Activated CD4-positive, alpha-beta memory T cell treated with anti-CD3 and anti-CD28 coated beads for 36 hours (primary cell): Measurements from ENCODE around the gene SLC18A2. TPM values are rescaled to one million over a fixed set of nuclear protein-coding genes. Genes with fewer than 3 reads are reported as not detected.
"Not testable (repeated sequence)": the region's sequence is repeated elsewhere in the genome, so short reads cannot be mapped to it uniquely, and the experiment has no call there.

Experiments
- CTCF ChIA-PET: fragments of 350-600 bp; sonication (Branson Sonifier 250); formaldehyde crosslinking; loops from one replicate; lab custom pipeline; 2021; ENCODE audit warnings: antibody characterized with exemption, inconsistent platforms; lab: Charles Lee
- POLR2A ChIA-PET: fragments of 350-600 bp; sonication (Branson Sonifier 250); formaldehyde crosslinking; loops from one replicate; lab custom pipeline; 2021; ENCODE audit warnings: antibody characterized with exemption; lab: Charles Lee
- DNase-seq: peaks from one replicate; pipeline ENCODE4 v3.0.0-alpha.2; 2020
- H3K27ac Mint-ChIP-seq: one replicate; pipeline ENCODE4 v1.8.0; 2021; ENCODE audit warnings: mixed read lengths
- H3K27me3 Mint-ChIP-seq: one replicate; pipeline ENCODE4 v1.8.0; 2021; ENCODE audit warnings: mixed read lengths
- H3K36me3 Mint-ChIP-seq: one replicate; pipeline ENCODE4 v1.8.0; 2021; ENCODE audit warnings: mixed read lengths
- H3K4me1 Mint-ChIP-seq: one replicate; pipeline ENCODE4 v1.8.0; 2021; ENCODE audit warnings: low read depth, mixed read lengths
- H3K4me3 Mint-ChIP-seq: one replicate; pipeline ENCODE4 v1.8.0; 2021; ENCODE audit warnings: mild to moderate bottlenecking, mixed read lengths
- H3K9me3 Mint-ChIP-seq: one replicate; pipeline ENCODE4 v1.8.0; 2021; ENCODE audit warnings: mixed read lengths
- intact Hi-C: fragments of 100-400 bp; cut with micrococcal nuclease; formaldehyde crosslinking; loops from one replicate; pipeline ENCODE4 v1.15.1; 2023
- total RNA-seq, 2 experiments: library from RNA; stranded (reverse); gene quantifications; one replicate each; pipeline ENCODE4 v1.2.3, GENCODE V29; 2021

The SLC18A2 gene
- total RNA-seq, 2 experiments from 2014 or later, result not detected

DNA sequence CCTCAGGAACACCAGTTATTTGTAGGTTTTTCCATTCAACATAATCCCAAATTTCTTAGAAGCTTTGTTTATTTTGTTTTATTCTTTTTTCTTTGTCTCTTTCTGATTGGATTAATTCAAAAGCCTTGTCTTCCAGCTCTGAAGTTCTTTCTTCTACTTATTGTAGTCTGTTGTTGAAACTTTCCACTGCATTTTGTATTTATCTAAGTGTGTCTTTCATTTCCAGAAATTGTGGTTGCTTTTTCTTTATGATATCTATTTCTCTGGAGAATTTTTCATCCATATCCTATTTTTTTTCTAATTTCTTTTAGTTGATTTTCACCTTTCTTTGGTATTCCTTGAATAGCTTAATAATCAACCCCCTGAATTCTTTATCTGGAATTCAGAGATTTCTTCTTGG is 58.5 kb downstream of the SLC18A2 start:
- Mint-ChIP-seq H3K27ac (no peak overlapping the region), H3K27me3 (no peaks in the 10 kb centered on the region), H3K9me3 (peaks cover 19% of the 10 kb centered on the region), H3K4me1 (no peaks in the 10 kb centered on the region), H3K36me3 (peaks cover 34% of the 10 kb centered on the region), H3K4me3 (no peak overlapping the region)
- POLR2A ChIA-PET, result no interaction called here
- no peak for DNase-seq
- intact Hi-C loops, result no loop called here
- CTCF ChIA-PET, result interaction anchor here (2.7 kb wide), 1 partner anchor 83 kb away, joined by 10 read pairs; no protein-coding TSS in a partner anchor

DNA sequence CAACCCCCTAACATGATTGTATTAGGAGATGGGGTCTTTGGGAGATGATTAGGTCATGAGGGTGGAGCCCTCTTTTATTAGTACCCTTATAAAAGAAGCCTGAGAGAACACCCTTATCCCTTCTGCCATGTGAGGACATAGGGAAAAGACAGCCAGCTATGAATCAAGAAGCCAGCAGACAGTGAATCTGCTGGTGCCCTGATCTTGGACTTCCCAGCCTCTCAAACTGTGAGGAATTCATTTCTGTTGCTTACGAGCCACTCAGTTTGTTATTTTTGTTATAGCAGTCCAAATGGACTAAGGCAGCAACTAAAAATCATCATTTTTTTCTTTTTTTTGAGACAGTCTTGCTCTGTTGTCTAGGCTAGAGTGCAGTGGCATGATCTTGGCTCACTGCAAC is 59.8 kb downstream of the SLC18A2 start:
- no peak for DNase-seq
- Mint-ChIP-seq H3K36me3 (peaks cover 36% of the 10 kb centered on the region), H3K27ac (no peak overlapping the region), H3K4me3 (no peak overlapping the region), H3K27me3 (no peaks in the 10 kb centered on the region), H3K4me1 (no peaks in the 10 kb centered on the region), H3K9me3 (peaks cover 19% of the 10 kb centered on the region)
- ChIA-PET POLR2A (no interaction called here), CTCF (interaction anchor here (2.7 kb wide), 1 partner anchor 84 kb away, joined by 10 read pairs; no protein-coding TSS in a partner anchor)
- intact Hi-C loops, result no loop called here

DNA sequence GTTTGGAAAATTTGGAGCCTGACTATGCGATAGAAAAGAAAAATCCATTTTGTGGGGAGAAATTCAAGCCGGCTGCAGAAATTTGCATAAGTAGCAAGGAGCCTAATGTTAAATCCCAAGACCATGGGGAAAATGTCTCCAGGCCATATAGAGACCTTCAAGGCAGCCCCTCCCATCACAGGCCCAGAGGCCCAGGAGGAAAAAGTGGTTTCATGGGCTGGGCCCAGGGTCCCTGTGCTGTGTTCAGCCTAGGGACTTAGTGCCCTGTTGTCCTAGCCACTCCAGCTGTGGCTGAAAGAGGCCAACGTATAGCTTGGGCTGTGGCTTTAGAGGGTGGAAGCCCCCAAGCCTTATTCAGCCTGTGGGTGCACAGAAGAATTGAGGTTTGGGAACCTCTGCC is 62.5 kb downstream of the SLC18A2 start:
- intact Hi-C loops, result not testable (repeated sequence)

GRCh38 chr10:117306674-117307073 is 65.8 kb downstream of the SLC18A2 start:
- peaks cover 26% of the 10 kb centered on the region for H3K36me3 Mint-ChIP-seq
- ChIA-PET POLR2A (no interaction called here), CTCF (interaction anchor here (1.0 kb wide), 1 partner anchor 12 kb away, joined by 6 read pairs; no protein-coding TSS in a partner anchor)
- peaks cover 7% of the 10 kb centered on the region for H3K4me1 Mint-ChIP-seq
- intact Hi-C loops, result no loop called here
- no peak overlapping the region for H3K27ac Mint-ChIP-seq
- no peak for DNase-seq
- peaks cover 12% of the 10 kb centered on the region for H3K9me3 Mint-ChIP-seq
- no peak overlapping the region for H3K4me3 Mint-ChIP-seq
- H3K27me3 Mint-ChIP-seq, result no peaks in the 10 kb centered on the region

More for the DNA sequence above, 62.5 kb downstream of the SLC18A2 start:
- CTCF ChIA-PET, POLR2A ChIA-PET, DNase-seq, H3K4me1 Mint-ChIP-seq, H3K27me3 Mint-ChIP-seq, H3K27ac Mint-ChIP-seq, H3K4me3 Mint-ChIP-seq: not testable (repeated sequence)
- Mint-ChIP-seq H3K36me3 (peaks cover 36% of the 10 kb centered on the region), H3K9me3 (peaks cover 19% of the 10 kb centered on the region)

DNA sequence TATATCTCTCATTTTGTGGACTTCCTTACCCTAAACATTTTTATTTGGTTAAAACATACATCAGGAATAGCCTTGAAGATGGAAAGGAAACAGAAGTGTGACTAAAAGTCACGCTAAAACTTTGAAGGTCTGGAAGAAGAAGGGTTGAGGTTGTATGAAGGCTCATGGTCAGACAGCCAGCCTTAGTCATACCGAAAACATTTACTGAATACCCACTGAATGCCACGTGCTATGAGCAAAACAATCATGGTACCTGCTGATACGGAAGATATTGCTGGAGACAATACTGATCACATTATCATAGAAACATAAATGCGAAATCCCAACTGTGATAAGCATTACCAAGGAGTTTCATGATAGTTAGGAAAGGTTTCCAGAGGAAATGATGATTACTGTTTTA is 70.3 kb downstream of the SLC18A2 start:
- ChIA-PET CTCF (interaction anchor here (2.6 kb wide), 1 partner anchor 95 kb away, joined by 7 read pairs; no protein-coding TSS in a partner anchor), POLR2A (no interaction called here)
- peaks cover 25% of the 10 kb centered on the region for H3K36me3 Mint-ChIP-seq
- H3K27ac Mint-ChIP-seq, result no peak overlapping the region
- H3K4me1 Mint-ChIP-seq, result peaks cover 13% of the 10 kb centered on the region
- H3K4me3 Mint-ChIP-seq, result no peak overlapping the region
- H3K9me3 Mint-ChIP-seq, result no peaks in the 10 kb centered on the region
- H3K27me3 Mint-ChIP-seq, result no peaks in the 10 kb centered on the region
- no peak for DNase-seq
- intact Hi-C loops, result no loop called here

- ChIA-PET CTCF (interaction anchor here (2.6 kb wide), 1 partner anchor 96 kb away, joined by 7 read pairs; no protein-coding TSS in a partner anchor), POLR2A (no interaction called here)
These were observed 71.5 kb downstream of the SLC18A2 start for GRCh38 chr10:117312430-117312829.

GRCh38 chr10:117313641-117314040 is 72.7 kb downstream of the SLC18A2 start:
- Mint-ChIP-seq H3K27me3 (no peaks in the 10 kb centered on the region), H3K4me3 (no peak overlapping the region), H3K9me3 (no peaks in the 10 kb centered on the region), H3K4me1 (peaks cover 13% of the 10 kb centered on the region), H3K36me3 (peaks cover 28% of the 10 kb centered on the region), H3K27ac (no peak overlapping the region)
- CTCF ChIA-PET, result interaction anchor here (2.6 kb wide), 1 partner anchor 97 kb away, joined by 7 read pairs; no protein-coding TSS in a partner anchor
- DNase-seq, result no peak
- POLR2A ChIA-PET, result no interaction called here
- intact Hi-C loops, result no loop called here

More at GRCh38 chr10:117312430-117312829, 71.5 kb downstream of the SLC18A2 start:
- Mint-ChIP-seq H3K27me3 (no peaks in the 10 kb centered on the region), H3K4me1 (peaks cover 13% of the 10 kb centered on the region), H3K4me3 (no peak overlapping the region), H3K27ac (no peak overlapping the region), H3K9me3 (no peaks in the 10 kb centered on the region), H3K36me3 (peaks cover 28% of the 10 kb centered on the region)
- intact Hi-C loops, result no loop called here
- no peak for DNase-seq

DNA sequence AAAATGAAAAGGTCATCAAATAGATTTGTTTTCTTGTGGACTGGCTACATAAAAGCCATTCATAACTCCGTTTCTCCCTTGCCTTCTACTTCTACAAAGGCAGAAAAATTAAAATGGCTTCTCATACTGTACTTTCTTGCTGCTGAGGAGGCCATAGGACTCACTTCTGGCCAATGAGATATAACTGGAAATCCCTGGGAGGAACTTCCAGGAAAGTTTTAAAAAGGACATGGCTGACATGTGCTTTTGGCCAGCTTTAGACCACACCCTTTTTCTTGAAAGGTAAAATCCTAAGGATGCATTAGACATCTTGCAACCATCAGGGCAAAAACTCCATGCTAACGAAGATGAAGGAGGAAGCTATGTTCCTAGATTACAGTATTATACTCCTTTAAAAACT is 75.8 kb downstream of the SLC18A2 start:
- CTCF ChIA-PET, result interaction anchor here (5.6 kb wide), 1 partner anchor 99 kb away, joined by 135 read pairs; no protein-coding TSS in a partner anchor
- Mint-ChIP-seq H3K9me3 (no peaks in the 10 kb centered on the region), H3K4me3 (no peak overlapping the region), H3K27ac (no peak overlapping the region), H3K27me3 (no peaks in the 10 kb centered on the region), H3K4me1 (peaks cover 6% of the 10 kb centered on the region), H3K36me3 (peaks cover 25% of the 10 kb centered on the region)
- intact Hi-C loops, result no loop called here
- DNase-seq, result no peak
- POLR2A ChIA-PET, result no interaction called here

GRCh38 chr10:117318909-117319308 is 78.0 kb downstream of the SLC18A2 start:
- Mint-ChIP-seq H3K27ac (no peak overlapping the region), H3K4me3 (no peak overlapping the region), H3K36me3 (peaks cover 12% of the 10 kb centered on the region), H3K9me3 (no peaks in the 10 kb centered on the region), H3K4me1 (no peaks in the 10 kb centered on the region), H3K27me3 (no peaks in the 10 kb centered on the region)
- ChIA-PET POLR2A (no interaction called here), CTCF (interaction anchor here (0.6 to 5.6 kb wide), 10 partner anchors 10 to 953 kb away, joined by 3 to 135 read pairs (median 3); no protein-coding TSS in a partner anchor)
- no peak for DNase-seq
- intact Hi-C loops, result no loop called here

- H3K4me1 Mint-ChIP-seq, result no peaks in the 10 kb centered on the region
- H3K36me3 Mint-ChIP-seq, result peaks cover 5% of the 10 kb centered on the region
- no peak overlapping the region for H3K4me3 Mint-ChIP-seq
- no peak for DNase-seq
- H3K27me3 Mint-ChIP-seq, result no peaks in the 10 kb centered on the region
- POLR2A ChIA-PET, result no interaction called here
- intact Hi-C loops, result loop anchor here (1.0 kb wide), 1 partner anchor 103 kb away; no protein-coding TSS in a partner anchor
- H3K27ac Mint-ChIP-seq, result no peak overlapping the region
- CTCF ChIA-PET, result interaction anchor here (0.7 to 5.6 kb wide), 15 partner anchors 8 to 984 kb away, joined by 3 to 135 read pairs (median 4); no protein-coding TSS in a partner anchor
- no peaks in the 10 kb centered on the region for H3K9me3 Mint-ChIP-seq
These were observed 79.2 kb downstream of the SLC18A2 start for GRCh38 chr10:117320050-117320665.

GRCh38 chr10:117322260-117322659 is 81.3 kb downstream of the SLC18A2 start:
- intact Hi-C loops, result no loop called here
- H3K4me3 Mint-ChIP-seq, result no peak overlapping the region
- DNase-seq, result no peak
- H3K4me1 Mint-ChIP-seq, result no peaks in the 10 kb centered on the region
- ChIA-PET CTCF (interaction anchor here (0.6 to 2.7 kb wide), 2 partner anchors 50 to 105 kb away, joined by 4 to 15 read pairs; no protein-coding TSS in a partner anchor), POLR2A (no interaction called here)
- no peaks in the 10 kb centered on the region for H3K9me3 Mint-ChIP-seq
- peaks cover 12% of the 10 kb centered on the region for H3K36me3 Mint-ChIP-seq
- no peaks in the 10 kb centered on the region for H3K27me3 Mint-ChIP-seq
- no peak overlapping the region for H3K27ac Mint-ChIP-seq

DNA sequence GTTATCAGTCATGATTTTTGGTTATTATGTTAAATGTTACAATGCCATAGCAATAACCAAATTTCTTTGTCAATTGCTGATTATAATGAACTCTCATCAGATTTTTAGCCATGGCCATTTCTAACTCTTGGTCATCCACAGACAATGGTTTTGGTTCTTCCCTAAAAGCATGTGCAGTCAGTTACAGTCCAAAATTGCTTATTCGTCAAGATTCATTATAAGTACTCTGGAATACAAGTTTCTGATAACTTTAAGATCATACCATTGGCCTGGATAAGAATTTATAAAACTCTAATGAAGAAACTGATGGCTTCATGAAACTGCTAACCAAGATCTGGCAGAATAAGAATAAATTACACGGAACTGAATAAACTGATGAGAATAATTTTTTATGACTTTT is 83.5 kb downstream of the SLC18A2 start:
- no peak overlapping the region for H3K4me3 Mint-ChIP-seq
- POLR2A ChIA-PET, result no interaction called here
- CTCF ChIA-PET, result no interaction called here
- H3K27me3 Mint-ChIP-seq, result no peaks in the 10 kb centered on the region
- H3K4me1 Mint-ChIP-seq, result no peaks in the 10 kb centered on the region
- no peaks in the 10 kb centered on the region for H3K9me3 Mint-ChIP-seq
- intact Hi-C loops, result no loop called here
- DNase-seq, result no peak
- no peak overlapping the region for H3K27ac Mint-ChIP-seq
- H3K36me3 Mint-ChIP-seq, result peaks cover 12% of the 10 kb centered on the region
